ENCODE measurements around the gene CRIP1. TPM values are rescaled to one million over a fixed set of nuclear protein-coding genes. Genes with fewer than 3 reads are reported as not detected.

CRIP1 gene
- total RNA-seq, 4 donors from 2014 or later: 11.2 to 57.9 (median 34.2) TPM

DNA sequence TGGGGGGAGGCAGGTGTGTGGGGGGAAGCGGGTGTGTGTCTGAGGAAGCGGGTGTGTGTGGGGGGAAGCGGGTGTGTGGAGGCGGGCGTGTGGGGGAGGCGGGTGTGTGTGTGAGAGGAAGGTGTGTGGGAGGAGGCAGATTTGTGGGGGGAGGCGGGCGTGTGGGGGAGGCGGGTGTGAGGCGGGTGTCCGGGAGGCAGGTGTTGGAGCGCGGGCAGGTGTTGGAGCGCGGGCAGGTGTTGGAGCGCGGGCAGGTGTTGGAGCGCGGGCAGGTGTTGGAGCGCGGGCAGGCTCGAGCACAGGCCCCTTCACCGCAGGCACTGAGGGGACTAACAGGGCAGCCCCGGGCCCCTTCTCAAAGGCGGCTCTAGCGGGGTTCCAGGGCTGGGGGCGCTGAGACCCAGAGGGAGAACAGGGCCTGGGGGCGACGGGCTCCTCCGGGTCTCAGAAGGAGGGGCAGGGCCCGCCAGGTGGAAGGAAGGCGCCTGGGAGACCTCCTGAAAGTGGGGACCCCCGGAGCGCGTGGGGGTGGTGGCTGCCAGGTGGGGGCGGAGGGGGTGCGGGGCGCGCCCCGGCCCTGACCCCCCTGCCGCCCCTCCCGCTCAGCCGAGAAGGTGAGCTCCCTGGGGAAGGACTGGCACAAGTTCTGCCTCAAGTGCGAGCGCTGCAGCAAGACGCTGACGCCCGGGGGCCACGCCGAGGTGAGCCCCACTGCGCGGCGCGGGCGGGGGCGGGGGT lies 8.9 kb upstream of the CRIP1 start:
- Histone ChIP-seq H3K27me3 (no peaks in the 10 kb centered on the region), H3K4me3 (peak overlapping the region in 1 of 2 donors; percentile 98), H3K9me3 (no peaks in the 10 kb centered on the region), H3K36me3 (peaks cover 0 to 23% of the 10 kb centered on the region in 2 donors), H3K4me1 (peaks cover 4 to 95% (median 54%) of the 10 kb centered on the region in 3 donors), H3K27ac (peak overlapping the region in 3 of 4 donors; percentile 92 to 99 (median 96))
- TF ChIP-seq POLR2A (IDR thresholded peaks at IDR 0.05): no peak
- no peak for TF ChIP-seq EP300 (IDR thresholded peaks at IDR 0.05)
- no peak for TF ChIP-seq POLR2AphosphoS5 (IDR thresholded peaks at IDR 0.05)
- no CpG with 5 or more reads among the region's 56 CpGs for WGBS, 2 donors (ENCODE audit: low coverage in 1 of 2)
- no peak for ATAC-seq

DNA sequence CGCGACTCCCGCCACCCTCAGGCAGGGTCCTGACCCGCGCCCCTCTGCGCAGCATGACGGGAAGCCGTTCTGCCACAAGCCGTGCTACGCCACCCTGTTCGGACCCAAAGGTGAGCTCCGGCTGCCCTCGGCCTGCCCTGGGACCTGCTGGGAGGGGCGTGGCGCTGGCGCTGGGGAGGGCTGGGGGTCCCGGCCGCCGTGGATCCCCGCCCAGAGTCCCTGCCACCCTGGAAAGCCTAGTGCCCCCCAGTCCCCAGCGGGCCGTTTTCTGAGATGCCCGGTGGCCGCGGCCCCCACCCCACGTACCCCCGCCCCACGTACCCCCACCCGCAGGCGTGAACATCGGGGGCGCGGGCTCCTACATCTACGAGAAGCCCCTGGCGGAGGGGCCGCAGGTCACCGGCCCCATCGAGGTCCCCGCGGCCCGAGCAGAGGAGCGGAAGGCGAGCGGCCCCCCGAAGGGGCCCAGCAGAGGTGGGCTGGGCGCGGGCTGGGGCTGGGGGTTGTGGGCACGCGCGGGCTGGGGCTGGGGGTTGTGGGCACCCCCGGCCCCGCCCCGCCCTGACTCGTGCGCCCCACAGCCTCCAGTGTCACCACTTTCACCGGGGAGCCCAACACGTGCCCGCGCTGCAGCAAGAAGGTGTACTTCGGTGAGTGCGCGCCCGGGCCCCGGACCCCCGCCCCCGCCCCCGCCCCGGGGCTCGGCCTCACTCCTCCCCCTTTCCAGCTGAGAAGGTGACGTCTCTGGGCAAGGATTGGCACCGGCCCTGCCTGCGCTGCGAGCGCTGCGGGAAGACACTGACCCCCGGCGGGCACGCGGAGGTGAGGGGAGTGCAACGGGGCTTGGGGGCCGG lies 8.1 kb upstream of the CRIP1 start:
- no peak overlapping the region for H3K4me3 ChIP-seq
- WGBS, 2 donors (ENCODE audit: low coverage in 1 of 2): no CpG with 5 or more reads among the region's 81 CpGs
- ATAC-seq: no peak
- peaks cover 4 to 95% (median 54%) of the 10 kb centered on the region in 3 donors for H3K4me1 ChIP-seq
- H3K9me3 ChIP-seq: no peaks in the 10 kb centered on the region
- peak overlapping the region in 3 of 4 donors; percentile 92 to 97 (median 96) for H3K27ac ChIP-seq
- H3K27me3 ChIP-seq: no peaks in the 10 kb centered on the region
- TF ChIP-seq EP300 (IDR thresholded peaks at IDR 0.05) (no peak), POLR2AphosphoS5 (IDR thresholded peaks at IDR 0.05) (no peak), POLR2A (IDR thresholded peaks at IDR 0.05) (no peak), CTCF (IDR thresholded peaks at IDR 0.05) (no peak)
- peaks cover 0 to 23% of the 10 kb centered on the region in 2 donors for H3K36me3 ChIP-seq

- Histone ChIP-seq H3K4me1 (peaks cover 4 to 98% (median 58%) of the 10 kb centered on the region in 3 donors), H3K27me3 (no peaks in the 10 kb centered on the region), H3K36me3 (peaks cover 0 to 23% of the 10 kb centered on the region in 2 donors), H3K4me3 (no peak overlapping the region), H3K9me3 (no peaks in the 10 kb centered on the region), H3K27ac (peak overlapping the region; percentile 21 to 97 (median 94))
- ATAC-seq: no peak
- TF ChIP-seq CTCF (IDR thresholded peaks at IDR 0.05) (no peak), POLR2AphosphoS5 (IDR thresholded peaks at IDR 0.05) (no peak), EP300 (IDR thresholded peaks at IDR 0.05) (no peak), POLR2A (IDR thresholded peaks at IDR 0.05) (no peak)
- WGBS, 2 donors (ENCODE audit: low coverage in 1 of 2): 63% methylated on average over 10 of the region's 34 CpGs; no CpG with 5 or more reads in 1 of the 2 donors
Observed at GRCh38 chr14:105479431-105480158, 7.1 kb upstream of the CRIP1 start.

GRCh38 chr14:105480199-105480746 lies 6.4 kb upstream of the CRIP1 start:
- 55 to 79% methylated on average over 4 to 7 of the region's 15 CpGs for WGBS, 2 donors (ENCODE audit: low coverage in 1 of 2)
- ATAC-seq: no peak
- no peaks in the 10 kb centered on the region for H3K9me3 ChIP-seq
- H3K27ac ChIP-seq: peak overlapping the region; percentile 21 to 97 (median 94)
- no peak overlapping the region for H3K4me3 ChIP-seq
- H3K4me1 ChIP-seq: peaks cover 4 to 100% (median 65%) of the 10 kb centered on the region in 3 donors
- TF ChIP-seq CTCF (IDR thresholded peaks at IDR 0.05) (no peak), POLR2A (IDR thresholded peaks at IDR 0.05) (no peak), EP300 (IDR thresholded peaks at IDR 0.05) (no peak), POLR2AphosphoS5 (IDR thresholded peaks at IDR 0.05) (no peak)
- H3K36me3 ChIP-seq: peaks cover 0 to 23% of the 10 kb centered on the region in 2 donors
- no peaks in the 10 kb centered on the region for H3K27me3 ChIP-seq
